Nephron (organoid): ENCODE results near the gene DOK3.
"Not testable (repeated sequence)": the region's sequence is repeated elsewhere in the genome, so short reads cannot be mapped to it uniquely, and the experiment has no call there.

ENCODE experiments used
- H3K27ac Mint-ChIP-seq, 3 experiments: 2 replicates each; pipeline ENCODE4 v1.8.0; 2020; ENCODE audit warnings: mixed read lengths in 3 of 3, mild to moderate bottlenecking in 2 of 3, moderate library complexity in 1 of 3
- H3K27me3 Mint-ChIP-seq: 2 replicates; pipeline ENCODE4 v1.8.0; 2021; ENCODE audit warnings: low read depth, mild to moderate bottlenecking, moderate library complexity, mixed read lengths
- H3K36me3 Mint-ChIP-seq: 2 replicates; pipeline ENCODE4 v1.8.0; 2020; ENCODE audit warnings: low read depth, mixed read lengths
- H3K4me1 Mint-ChIP-seq: 2 replicates; pipeline ENCODE4 v1.8.0; 2020; ENCODE audit warnings: mixed read lengths
- H3K4me3 Mint-ChIP-seq, 3 experiments: 2 replicates each; pipeline ENCODE4 v1.8.0; 2020; ENCODE audit warnings: mild to moderate bottlenecking in 3 of 3, mixed read lengths in 3 of 3, moderate library complexity in 2 of 3
- H3K9me3 Mint-ChIP-seq: 2 replicates; pipeline ENCODE4 v1.8.0; 2020; ENCODE audit warnings: mixed read lengths
- TF ChIP-seq, protein P1 (sequence below), 3 experiments: fragments of 200-600 bp; sonication (generic); IDR thresholded peaks; one replicate each; pipeline ENCODE4 v1.5.0; 2021; ENCODE audit warnings: antibody characterized with exemption in 3 of 3; ENCODE audit not compliant: unreplicated experiment in 3 of 3

DOK3 gene

GRCh38 chr5:177539411-177539810, 29.8 kb upstream of the DOK3 start:
- Mint-ChIP-seq H3K4me1 (peaks cover 59% of the 10 kb centered on the region), H3K4me3 (no peak overlapping the region), H3K36me3 (peaks cover 44% of the 10 kb centered on the region), H3K9me3 (no peaks in the 10 kb centered on the region), H3K27ac (peak overlapping the region; percentile 43 to 81 (median 74)), H3K27me3 (no peaks in the 10 kb centered on the region)
- TF ChIP-seq, protein P1, sequence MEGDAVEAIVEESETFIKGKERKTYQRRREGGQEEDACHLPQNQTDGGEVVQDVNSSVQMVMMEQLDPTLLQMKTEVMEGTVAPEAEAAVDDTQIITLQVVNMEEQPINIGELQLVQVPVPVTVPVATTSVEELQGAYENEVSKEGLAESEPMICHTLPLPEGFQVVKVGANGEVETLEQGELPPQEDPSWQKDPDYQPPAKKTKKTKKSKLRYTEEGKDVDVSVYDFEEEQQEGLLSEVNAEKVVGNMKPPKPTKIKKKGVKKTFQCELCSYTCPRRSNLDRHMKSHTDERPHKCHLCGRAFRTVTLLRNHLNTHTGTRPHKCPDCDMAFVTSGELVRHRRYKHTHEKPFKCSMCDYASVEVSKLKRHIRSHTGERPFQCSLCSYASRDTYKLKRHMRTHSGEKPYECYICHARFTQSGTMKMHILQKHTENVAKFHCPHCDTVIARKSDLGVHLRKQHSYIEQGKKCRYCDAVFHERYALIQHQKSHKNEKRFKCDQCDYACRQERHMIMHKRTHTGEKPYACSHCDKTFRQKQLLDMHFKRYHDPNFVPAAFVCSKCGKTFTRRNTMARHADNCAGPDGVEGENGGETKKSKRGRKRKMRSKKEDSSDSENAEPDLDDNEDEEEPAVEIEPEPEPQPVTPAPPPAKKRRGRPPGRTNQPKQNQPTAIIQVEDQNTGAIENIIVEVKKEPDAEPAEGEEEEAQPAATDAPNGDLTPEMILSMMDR (IDR thresholded peaks at IDR 0.05; ENCODE audit: unreplicated experiment in 3 of 3) = no peak

- Mint-ChIP-seq H3K27me3 (no peaks in the 10 kb centered on the region), H3K27ac (peak overlapping the region in 2 of 3 experiments; percentile 96), H3K4me3 (no peak overlapping the region), H3K4me1 (peaks cover 54% of the 10 kb centered on the region), H3K36me3 (peaks cover 45% of the 10 kb centered on the region), H3K9me3 (no peaks in the 10 kb centered on the region)
- TF ChIP-seq, protein P1 (IDR thresholded peaks at IDR 0.05; ENCODE audit: unreplicated experiment in 3 of 3) = no peak
These were observed 29.2 kb upstream of the DOK3 start for GRCh38 chr5:177538876-177539275.

DNA sequence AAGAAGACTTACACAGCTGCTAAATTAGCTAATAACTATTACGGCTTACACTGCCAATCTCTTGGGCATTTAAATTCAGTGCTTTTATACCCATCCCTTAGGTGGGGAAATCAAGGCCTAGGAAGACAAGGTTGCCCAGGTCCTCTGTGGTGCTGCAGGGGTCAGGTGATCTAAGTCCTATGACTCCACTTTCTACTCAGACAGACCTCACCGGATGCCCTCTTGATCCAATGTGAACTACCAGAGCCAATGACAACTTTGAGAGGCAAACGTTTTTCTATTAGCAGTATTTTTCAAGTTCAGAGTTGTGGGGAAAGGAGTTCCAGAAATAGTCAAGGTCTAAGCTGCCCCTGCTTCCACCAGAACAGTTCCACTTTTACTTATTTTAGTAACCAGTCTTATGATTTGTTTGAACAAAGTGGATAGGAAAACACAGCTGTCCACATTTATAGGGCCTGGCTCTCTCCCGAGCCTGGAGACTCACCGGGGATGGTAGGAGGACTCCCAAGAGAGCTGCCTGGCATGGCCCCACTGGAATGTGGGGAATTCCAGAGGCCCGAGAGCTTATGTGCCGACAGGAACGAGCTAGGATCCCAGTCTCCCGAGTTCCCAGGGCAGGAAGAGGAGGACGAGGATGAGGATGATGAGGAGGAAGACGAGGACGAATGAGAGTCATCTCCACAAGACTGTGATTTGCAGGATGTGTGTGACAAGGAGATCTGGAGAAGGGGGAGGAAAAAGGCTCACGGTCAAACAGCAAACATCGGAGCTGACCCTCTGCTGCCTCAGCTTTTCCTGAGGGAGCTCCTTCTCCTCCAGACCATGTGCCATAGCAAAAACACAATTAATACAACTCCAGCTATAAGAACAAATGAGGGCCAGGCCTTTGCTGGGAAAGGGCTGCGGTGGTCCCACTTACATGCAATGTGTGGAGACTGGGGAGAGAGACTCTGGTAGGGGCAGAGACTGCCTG, 28.0 kb upstream of the DOK3 start:
- no peaks in the 10 kb centered on the region for H3K9me3 Mint-ChIP-seq
- H3K27me3 Mint-ChIP-seq = no peaks in the 10 kb centered on the region
- peak overlapping the region; percentile 44 to 68 (median 52) for H3K4me3 Mint-ChIP-seq
- peaks cover 47% of the 10 kb centered on the region for H3K36me3 Mint-ChIP-seq
- peak overlapping the region; percentile 88 to 96 (median 96) for H3K27ac Mint-ChIP-seq
- TF ChIP-seq, protein P1 (IDR thresholded peaks at IDR 0.05; ENCODE audit: unreplicated experiment in 3 of 3) = no peak
- peaks cover 42% of the 10 kb centered on the region for H3K4me1 Mint-ChIP-seq

- Mint-ChIP-seq H3K4me3 (no peak overlapping the region), H3K27me3 (no peaks in the 10 kb centered on the region), H3K9me3 (no peaks in the 10 kb centered on the region), H3K36me3 (peaks cover 51% of the 10 kb centered on the region), H3K4me1 (peaks cover 39% of the 10 kb centered on the region), H3K27ac (no peak overlapping the region)
- TF ChIP-seq, protein P1 (IDR thresholded peaks at IDR 0.05; ENCODE audit: unreplicated experiment in 3 of 3) = no peak
These were observed 26.8 kb upstream of the DOK3 start for GRCh38 chr5:177536386-177536785.

DNA sequence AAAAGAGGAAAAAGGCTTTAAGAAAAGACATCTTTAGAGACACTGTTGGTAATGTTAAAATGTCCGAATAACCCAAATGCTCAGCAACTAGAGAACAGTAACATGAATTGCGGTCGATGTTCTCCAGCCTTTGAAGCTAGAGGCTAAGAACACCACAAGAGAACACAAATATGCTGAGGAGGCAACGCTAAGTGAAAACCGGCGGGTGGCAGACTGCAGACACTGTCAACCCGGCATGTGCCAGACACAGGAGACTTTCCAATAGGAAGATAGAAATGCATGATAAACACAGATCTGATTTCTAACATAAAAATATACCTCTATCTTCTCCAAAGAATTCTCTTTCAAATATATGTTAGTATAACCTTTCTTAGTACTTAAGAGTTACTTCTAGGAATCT, 25.5 kb upstream of the DOK3 start:
- no peak overlapping the region for H3K4me3 Mint-ChIP-seq
- H3K36me3 Mint-ChIP-seq = peaks cover 55% of the 10 kb centered on the region
- H3K4me1 Mint-ChIP-seq = peaks cover 35% of the 10 kb centered on the region
- TF ChIP-seq, protein P1 (IDR thresholded peaks at IDR 0.05; ENCODE audit: unreplicated experiment in 3 of 3) = no peak
- no peaks in the 10 kb centered on the region for H3K27me3 Mint-ChIP-seq
- peak overlapping the region; percentile 23 to 74 (median 46) for H3K27ac Mint-ChIP-seq
- no peaks in the 10 kb centered on the region for H3K9me3 Mint-ChIP-seq

DNA sequence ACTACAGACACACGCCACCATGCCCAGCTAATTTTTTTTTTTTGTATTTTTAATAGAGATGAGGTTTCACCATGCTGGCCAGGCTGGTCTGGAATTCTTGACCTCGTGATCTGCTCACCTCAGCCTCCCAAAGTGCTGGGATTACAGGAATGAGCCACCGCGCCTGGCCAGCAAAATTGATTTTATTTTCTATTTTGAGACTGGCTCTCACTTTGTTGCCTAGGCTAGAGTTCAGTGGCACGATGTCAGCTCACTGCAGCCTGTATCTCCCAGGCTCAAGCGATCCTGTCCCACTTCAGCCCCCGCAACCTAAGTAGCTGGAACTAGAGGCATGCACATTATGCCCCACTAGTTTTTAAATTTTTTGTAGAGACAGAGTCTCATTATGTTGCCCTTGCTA, 24.8 kb upstream of the DOK3 start:
- Mint-ChIP-seq H3K4me1 (peaks cover 33% of the 10 kb centered on the region), H3K36me3 (peaks cover 56% of the 10 kb centered on the region)
- H3K27ac Mint-ChIP-seq, H3K27me3 Mint-ChIP-seq, H3K4me3 Mint-ChIP-seq, H3K9me3 Mint-ChIP-seq: not testable (repeated sequence)
